Heart left ventricle (tissue), 13 donors: Measurements from ENCODE around the gene TMEM132D.

Experiments
- CTCF ChIP-seq, 12 donors: fragments of 200-600 bp; sonication (generic) in 4 of 12; IDR thresholded peaks; one replicate each; pipeline versions ENCODE4 v1.5.0 to v1.8.0; 2018 to 2022; ENCODE audit warnings: antibody characterized with exemption in 12 of 12, mild to moderate bottlenecking in 5 of 12
- POLR2A ChIP-seq, 2 donors: fragments of 450-650 bp; IDR thresholded peaks; one replicate each; pipeline ENCODE4 v1.6.1; 2017; ENCODE audit warnings: antibody characterized with exemption in 2 of 2, mild to moderate bottlenecking in 2 of 2, moderate library complexity in 2 of 2
- donor health status: ischemic (EF 13 %, LVEDD 7.1; RV severe dilation, severe dysfunction).
- donor health status: DM: no; HTN: yes; CAD: no.
- donor health status: DM: no; HTN: no; CAD: no.
- donor health status: ischemic (EF 25% LVEDD 6.9; RV normal size, moderate dysfunction).
- donor health status: ischemic (EF 25% LVEDD 5.7; RV mildly dilated, moderate dysfunction).
- donor health status: ischemic (EF 35%, LVEDD 5.7; RV mildly dilated, moderate dysfunction).
- donor health status: nonischemic (EF 11% LVEDD 7.7; RV severe dilation, severe dysfunction).
- donor health status: DM: yes; HTN: yes; CAD: no.
- donor health status: PGD.
- donor health status: ischemic (EF 29% LVEDD 5.4; RV normal size, mild dysfunction).
- donor health status: nonischemic (EF 23%, LVEDD 6.1; RV moderate dilation, normal function).

- TF ChIP-seq CTCF (IDR thresholded peaks at IDR 0.05), result no peak
- TF ChIP-seq POLR2A (IDR thresholded peaks at IDR 0.05), result no peak
These were observed 340.6 kb downstream of the TMEM132D start for GRCh38 chr12:129563266-129563665.
